ENCODE data around the gene GCN1. TPM values are rescaled to one million over a fixed set of nuclear protein-coding genes. Genes with fewer than 3 reads are reported as not detected.

The GCN1 gene
- total and polyA plus RNA-seq, 4 donors: 19.3 to 93.6 (median 53.1) TPM

DNA sequence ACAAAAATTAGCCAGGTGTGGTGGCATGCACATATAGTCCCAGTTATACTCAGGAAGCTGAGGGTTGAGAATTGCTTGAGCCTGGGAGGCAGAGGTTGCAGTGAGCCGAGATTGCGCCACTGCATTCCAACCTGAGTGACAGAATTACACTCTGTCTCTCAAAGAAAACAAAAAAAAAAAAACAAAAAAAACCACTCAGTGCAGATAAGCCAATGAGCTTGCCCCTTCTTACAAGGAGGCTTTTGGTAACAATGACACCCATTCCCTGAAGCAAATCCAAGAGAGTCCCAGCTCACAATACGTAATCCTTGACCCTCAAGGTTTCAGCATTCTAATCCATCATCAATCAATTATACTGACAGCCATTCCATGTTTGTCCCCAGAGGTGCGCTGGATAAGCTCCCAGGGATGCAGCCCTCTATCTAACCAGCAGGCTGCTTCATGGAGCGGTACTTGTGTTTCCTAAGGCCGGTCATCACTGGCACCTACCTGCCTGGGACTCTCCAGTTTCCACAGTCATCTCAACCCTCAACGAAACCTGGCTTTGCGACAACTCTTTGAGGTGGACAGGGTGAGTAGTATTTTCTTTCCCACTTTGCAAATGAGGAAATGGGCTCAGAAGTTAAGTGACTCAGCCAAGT is 12.4 kb downstream of the GCN1 start:
- Histone ChIP-seq H3K27ac (ENCODE audit: low read depth in 1 of 2, low read length in 1 of 2) (peak overlapping the region in 1 of 2 donors; percentile 52), H3K27me3 (ENCODE audit: control insufficient read depth in 3 of 3, insufficient read depth in 3 of 3, low read length in 2 of 3) (no peaks in the 10 kb centered on the region), H3K4me1 (ENCODE audit: control insufficient read depth in 5 of 5, insufficient read depth in 5 of 5, low read length in 5 of 5) (peaks cover 0 to 2% (median 0%) of the 10 kb centered on the region in 5 donors), H3K36me3 (ENCODE audit: control insufficient read depth in 4 of 4, insufficient read depth in 4 of 4, low read length in 4 of 4) (peaks cover 34 to 53% (median 47%) of the 10 kb centered on the region in 4 donors), H3K9me3 (ENCODE audit: control insufficient read depth in 4 of 4, insufficient read depth in 3 of 4, low read length in 3 of 4) (peaks cover 0 to 2% (median 0%) of the 10 kb centered on the region in 4 donors), H3K9ac (ENCODE audit: insufficient read depth in 1 of 2, low read length in 2 of 2) (no peak overlapping the region), H3K4me3 (no peak overlapping the region)
- DNase-seq (no peak), ATAC-seq (ENCODE audit: insufficient read depth, low FRiP score) (peak; percentile 51)
- WGBS, 2 donors: 74 to 79% methylated on average over 8 of the region's 8 CpGs
- TF ChIP-seq CTCF (IDR thresholded peaks at IDR 0.05; ENCODE audit: control extremely low read depth, extremely low read depth): no peak

GRCh38 chr12:120180975-120181374 is 13.5 kb downstream of the GCN1 start:
- no peak for ATAC-seq (ENCODE audit: insufficient read depth, low FRiP score)

GRCh38 chr12:120175537-120175936 is 19.0 kb downstream of the GCN1 start:
- no peak for ATAC-seq (ENCODE audit: insufficient read depth, low FRiP score)
- TF ChIP-seq CTCF (IDR thresholded peaks at IDR 0.05; ENCODE audit: control extremely low read depth, extremely low read depth): no peak
- H3K27ac ChIP-seq (ENCODE audit: low read depth in 1 of 2, low read length in 1 of 2): no peak overlapping the region
- H3K36me3 ChIP-seq (ENCODE audit: control insufficient read depth in 4 of 4, insufficient read depth in 4 of 4, low read length in 4 of 4): peaks cover 36 to 68% (median 56%) of the 10 kb centered on the region in 4 donors
- no peak overlapping the region for H3K4me3 ChIP-seq
- H3K27me3 ChIP-seq (ENCODE audit: control insufficient read depth in 3 of 3, insufficient read depth in 3 of 3, low read length in 2 of 3): no peaks in the 10 kb centered on the region
- peaks cover 0 to 2% (median 0%) of the 10 kb centered on the region in 4 donors for H3K9me3 ChIP-seq (ENCODE audit: control insufficient read depth in 4 of 4, insufficient read depth in 3 of 4, low read length in 3 of 4)
- DNase-seq: no peak
- no peak overlapping the region for H3K9ac ChIP-seq (ENCODE audit: insufficient read depth in 1 of 2, low read length in 2 of 2)
- WGBS, 2 donors: 94 to 97% methylated on average over 11 of the region's 11 CpGs
- no peaks in the 10 kb centered on the region for H3K4me1 ChIP-seq (ENCODE audit: control insufficient read depth in 5 of 5, insufficient read depth in 5 of 5, low read length in 5 of 5)

More at GRCh38 chr12:120180975-120181374, 13.5 kb downstream of the GCN1 start:
- TF ChIP-seq CTCF (IDR thresholded peaks at IDR 0.05; ENCODE audit: control extremely low read depth, extremely low read depth): no peak
- H3K36me3 ChIP-seq (ENCODE audit: control insufficient read depth in 4 of 4, insufficient read depth in 4 of 4, low read length in 4 of 4): peaks cover 40 to 55% (median 50%) of the 10 kb centered on the region in 4 donors
- no peak overlapping the region for H3K4me3 ChIP-seq
- H3K27ac ChIP-seq (ENCODE audit: low read depth in 1 of 2, low read length in 1 of 2): no peak overlapping the region
- DNase-seq: no peak
- no peak overlapping the region for H3K9ac ChIP-seq (ENCODE audit: insufficient read depth in 1 of 2, low read length in 2 of 2)
- peaks cover 0 to 2% (median 0%) of the 10 kb centered on the region in 5 donors for H3K4me1 ChIP-seq (ENCODE audit: control insufficient read depth in 5 of 5, insufficient read depth in 5 of 5, low read length in 5 of 5)
- H3K27me3 ChIP-seq (ENCODE audit: control insufficient read depth in 3 of 3, insufficient read depth in 3 of 3, low read length in 2 of 3): no peaks in the 10 kb centered on the region
- peaks cover 0 to 2% (median 0%) of the 10 kb centered on the region in 4 donors for H3K9me3 ChIP-seq (ENCODE audit: control insufficient read depth in 4 of 4, insufficient read depth in 3 of 4, low read length in 3 of 4)
- 97 to 99% methylated on average over 7 of the region's 7 CpGs for WGBS, 2 donors
